Measurements from ENCODE around the gene ALDH4A1. TPM values are rescaled to one million over a fixed set of nuclear protein-coding genes. Genes with fewer than 3 reads are reported as not detected.

ALDH4A1 gene
- total RNA-seq, 1 experiment from 2014 or later, result 18.1 TPM

- H4K20me1 ChIP-seq (ENCODE audit: low read length), result peaks cover 80% of the 10 kb centered on the region
- ATAC-seq (peak; percentile 63), DNase-seq (no peak)
- TF ChIP-seq EZH2phosphoT487 (IDR thresholded peaks at IDR 0.05; ENCODE audit: borderline replicate concordance, low read length) (no peak), EZH2 (IDR thresholded peaks at IDR 0.05; ENCODE audit: low read length, unreplicated experiment) (no peak), CTCF (conservative IDR thresholded peaks at IDR 0.05; ENCODE audit: low read depth, low read length) (no peak)
- H3F3A ChIP-seq (ENCODE audit: low read length, unreplicated experiment), result no peaks in the 10 kb centered on the region
- ChIA-PET POLR2A (ENCODE audit: unreplicated experiment) (no interaction called here), CTCF (no interaction called here)
- no peak overlapping the region for H3K9ac ChIP-seq (ENCODE audit: low read length)
- H3K9me2 ChIP-seq (replicated peaks; ENCODE audit: low read length), result no peaks in the 10 kb centered on the region
- H3K27ac ChIP-seq (ENCODE audit: low read length), result no peak overlapping the region
- H3K36me3 ChIP-seq (ENCODE audit: low read depth, low read length), result peaks cover 8% of the 10 kb centered on the region; the same call in 1 of the 2 replicates
- H3K4me2 ChIP-seq (ENCODE audit: low read length), result 0 out of 2 replicates have a peak overlapping the region, but pooled peaks have one; percentile 8
- H2AFZ ChIP-seq (ENCODE audit: low read length), result no peak overlapping the region
- peaks cover 100% of the 10 kb centered on the region for H3K79me2 ChIP-seq (ENCODE audit: low read length)
- no peaks in the 10 kb centered on the region for H3K9me3 ChIP-seq (ENCODE audit: low read length)
- BruUV-seq (replicated peaks), result no TSS peak
- H3K4me1 ChIP-seq (ENCODE audit: insufficient read depth, low read length), result peaks cover 48% of the 10 kb centered on the region
- no peaks in the 10 kb centered on the region for H3K27me3 ChIP-seq (ENCODE audit: low read length)
- H3K4me3 ChIP-seq (ENCODE audit: low read length), result no peak overlapping the region
- intact Hi-C loops (cut with micrococcal nuclease), result no loop called here
Measured at GRCh38 chr1:18948913-18949685, 46.7 kb upstream of the ALDH4A1 start.

DNA sequence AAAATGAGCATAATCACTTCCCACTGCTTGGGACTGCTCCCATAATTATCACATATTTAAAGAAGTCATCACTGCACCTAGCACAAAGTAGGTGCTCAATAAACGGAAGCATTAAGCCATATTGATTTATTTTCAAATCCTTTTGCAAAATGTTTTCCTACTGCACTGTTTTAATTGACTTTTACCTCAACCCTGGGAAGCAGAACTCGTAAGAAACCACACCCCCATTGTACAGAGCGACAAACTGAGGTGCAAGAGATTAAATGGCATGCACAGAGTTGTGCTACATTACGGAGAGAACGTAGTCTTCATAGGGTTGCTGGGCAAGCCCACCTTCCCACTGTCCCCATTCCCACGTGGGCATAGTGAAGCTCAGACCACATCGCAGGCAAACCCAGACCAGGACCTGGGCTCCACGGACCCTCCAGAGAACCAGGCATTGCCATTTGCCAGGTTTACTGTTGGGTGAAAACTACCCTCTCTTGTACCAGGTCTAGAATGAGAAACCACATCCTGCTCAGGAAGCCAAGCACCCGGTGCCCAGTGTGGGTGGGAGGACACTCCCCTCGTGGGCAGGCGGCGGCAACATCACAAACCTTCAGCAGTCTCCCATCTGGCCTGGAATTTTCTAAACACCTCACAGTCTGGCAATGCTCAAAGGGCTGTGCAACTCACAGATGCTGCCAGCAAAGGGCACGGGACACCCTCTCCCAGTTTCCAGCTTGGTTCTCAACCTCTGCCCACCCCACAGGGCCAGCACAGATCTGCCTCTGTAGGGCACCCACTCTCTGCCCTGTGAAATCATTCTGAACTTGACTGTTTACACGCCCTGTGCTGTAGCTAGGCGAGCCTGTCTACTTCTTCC lies 45.9 kb upstream of the ALDH4A1 start:
- no peaks in the 10 kb centered on the region for H3K9me2 ChIP-seq (replicated peaks; ENCODE audit: low read length)
- H3K27me3 ChIP-seq (ENCODE audit: low read length), result no peaks in the 10 kb centered on the region
- no peak for TF ChIP-seq EZH2 (IDR thresholded peaks at IDR 0.05; ENCODE audit: low read length, unreplicated experiment)
- TF ChIP-seq CTCF (conservative IDR thresholded peaks at IDR 0.05; ENCODE audit: low read depth, low read length), result no peak
- TF ChIP-seq EZH2phosphoT487 (IDR thresholded peaks at IDR 0.05; ENCODE audit: borderline replicate concordance, low read length), result no peak
- H2AFZ ChIP-seq (ENCODE audit: low read length), result no peak overlapping the region
- H3F3A ChIP-seq (ENCODE audit: low read length, unreplicated experiment), result no peaks in the 10 kb centered on the region
- H3K9me3 ChIP-seq (ENCODE audit: low read length), result no peaks in the 10 kb centered on the region
- DNase-seq (peak; percentile 39), ATAC-seq (peak; percentile 69)
- ChIA-PET POLR2A (ENCODE audit: unreplicated experiment) (no interaction called here), CTCF (no interaction called here)
- no TSS peak for BruUV-seq (replicated peaks)
- no peak overlapping the region for H3K27ac ChIP-seq (ENCODE audit: low read length)
- peaks cover 40% of the 10 kb centered on the region for H3K4me1 ChIP-seq (ENCODE audit: insufficient read depth, low read length)
- intact Hi-C loops (cut with micrococcal nuclease), result no loop called here
- H3K4me3 ChIP-seq (ENCODE audit: low read length), result no peak overlapping the region
- H3K4me2 ChIP-seq (ENCODE audit: low read length), result peak overlapping the region; percentile 8; the same call in 1 of the 2 replicates
- H3K36me3 ChIP-seq (ENCODE audit: low read depth, low read length), result peaks cover 17% of the 10 kb centered on the region; the same call in 1 of the 2 replicates
- H3K9ac ChIP-seq (ENCODE audit: low read length), result no peak overlapping the region
- H4K20me1 ChIP-seq (ENCODE audit: low read length), result peaks cover 74% of the 10 kb centered on the region
- peaks cover 100% of the 10 kb centered on the region for H3K79me2 ChIP-seq (ENCODE audit: low read length)
